Kidney glomerular epithelial cell (primary cell): ENCODE measurements around the gene HNF4A.

Source experiments
- DNase-seq: peaks from one replicate; lab custom pipeline; 2025; lab: John Stamatoyannopoulos, UW

HNF4A gene

DNA sequence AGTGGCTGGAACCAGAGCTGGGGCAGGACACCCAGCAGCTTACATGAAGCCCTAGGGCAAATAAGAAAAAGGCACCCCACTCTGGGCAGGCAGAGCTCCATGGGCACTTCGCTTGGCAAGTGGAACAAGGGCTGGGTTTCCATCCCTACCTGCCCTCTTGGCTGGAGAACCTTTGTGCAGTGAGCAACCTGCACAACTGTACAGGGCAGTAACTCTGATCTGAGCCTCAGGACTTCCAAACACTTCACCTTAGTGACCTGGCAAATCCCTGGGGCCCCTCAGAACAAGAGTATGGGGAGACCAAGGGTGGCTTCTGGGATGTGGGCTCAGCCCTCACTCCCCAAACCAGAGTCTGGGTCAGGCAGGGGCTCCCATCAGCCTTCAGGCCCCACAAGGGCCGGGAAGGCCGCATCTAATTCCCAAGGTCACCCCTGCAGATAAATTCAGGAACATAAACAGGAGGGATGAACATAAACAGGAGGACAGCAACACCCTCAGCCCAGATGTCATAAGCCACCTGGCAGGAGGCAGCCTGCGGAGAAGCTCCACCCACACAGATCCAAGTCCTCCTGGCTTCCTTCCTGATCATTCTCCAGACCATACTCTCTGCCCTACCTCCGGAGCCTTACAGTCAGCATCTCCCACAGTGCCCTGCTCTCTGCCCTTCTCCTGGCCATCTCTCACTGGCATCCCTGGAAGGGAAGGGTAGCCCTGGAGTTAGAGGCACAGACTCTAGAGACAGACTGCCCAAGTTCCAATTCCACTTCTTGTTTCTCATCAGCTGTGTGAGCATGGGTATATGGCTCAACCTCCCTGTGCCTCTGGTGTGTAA is 37.5 kb downstream of the HNF4A start:
- DNase-seq, result no peak

DNA sequence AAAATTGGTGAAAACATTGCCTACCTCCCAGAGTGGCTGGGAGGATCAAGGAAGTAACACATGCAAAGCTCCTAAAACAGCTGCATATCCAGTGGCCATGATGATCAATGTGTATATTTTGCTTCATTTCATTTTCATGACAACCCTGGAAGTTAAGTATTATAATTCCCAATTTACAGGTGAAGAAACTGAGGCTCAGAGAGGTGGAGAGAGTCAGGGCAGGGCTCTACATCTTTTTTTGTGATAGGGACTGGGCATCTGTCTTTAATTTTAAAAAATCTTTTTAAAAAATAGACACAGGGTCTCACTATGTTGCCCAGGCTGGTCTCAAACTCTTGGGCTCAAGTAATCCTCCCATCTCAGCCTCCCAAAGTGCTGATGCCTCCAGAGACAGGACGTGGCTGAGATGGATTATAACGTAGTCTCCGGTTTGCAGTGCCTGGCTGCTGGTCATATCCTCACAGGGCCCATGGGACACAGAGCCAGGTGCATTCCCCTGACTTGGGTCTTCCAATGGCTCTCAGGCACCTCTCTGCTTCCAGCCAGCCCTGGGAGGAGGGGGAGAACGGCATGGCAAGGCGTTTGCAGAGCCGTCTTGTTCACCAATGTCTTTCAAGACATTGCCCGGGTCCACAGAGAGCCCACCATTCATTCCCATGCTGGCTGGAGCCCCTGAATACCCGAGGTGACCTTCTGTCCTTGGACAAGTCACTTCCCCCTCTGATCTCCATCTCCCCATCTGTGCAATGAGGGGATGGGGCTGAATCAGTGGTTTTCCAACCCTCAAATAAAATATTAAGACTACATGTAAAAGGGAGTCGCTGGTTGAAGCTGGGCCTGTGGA is 38.3 kb downstream of the HNF4A start:
- no peak for DNase-seq

- DNase-seq, result no peak
Measured at GRCh38 chr20:44394452-44394701, 38.9 kb downstream of the HNF4A start.

- no peak for DNase-seq
Measured at GRCh38 chr20:44394702-44395460, 39.4 kb downstream of the HNF4A start.

DNA sequence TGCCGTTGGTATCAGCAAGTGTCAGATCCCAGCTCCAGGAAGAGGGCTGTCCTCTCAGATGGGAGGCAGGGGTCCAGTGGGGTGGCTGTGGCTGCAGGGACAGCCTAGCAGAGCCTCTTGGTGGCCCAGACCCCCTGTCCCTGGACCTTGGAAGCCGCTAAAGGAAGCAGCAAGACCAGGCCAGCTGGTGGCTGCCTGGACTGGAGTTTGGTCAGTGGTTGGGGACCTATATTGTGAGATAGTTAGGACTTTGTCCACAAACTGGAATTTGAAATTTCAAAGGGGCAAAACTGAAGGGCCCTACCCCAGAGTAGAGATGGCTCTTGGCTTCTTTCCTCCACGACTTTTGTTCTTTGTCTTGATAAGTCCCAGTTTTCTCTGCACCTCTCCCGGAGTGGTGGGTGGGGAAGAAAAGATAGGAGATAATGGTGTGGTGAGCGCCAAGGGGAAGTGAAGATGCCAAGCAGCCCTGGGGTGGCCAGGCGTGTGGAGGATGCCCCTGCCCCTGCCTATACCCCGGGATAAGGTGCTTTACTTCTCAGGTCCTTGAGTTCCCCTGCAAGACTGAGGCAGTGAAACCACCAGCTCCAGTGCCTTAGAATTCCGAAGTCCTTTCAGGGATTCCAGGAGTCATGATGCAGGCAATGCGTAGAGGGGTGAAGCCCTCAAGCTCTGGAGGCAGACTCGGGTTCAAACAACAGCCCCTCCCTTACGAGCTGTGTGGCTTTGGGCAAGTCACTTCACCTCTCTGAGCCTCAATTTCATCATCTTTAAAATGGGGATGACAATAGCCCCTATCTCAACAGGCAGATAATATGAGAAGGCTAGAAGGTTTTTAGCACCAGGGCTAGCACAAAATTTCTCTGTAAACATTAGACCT is 40.2 kb downstream of the HNF4A start:
- no peak for DNase-seq

DNA sequence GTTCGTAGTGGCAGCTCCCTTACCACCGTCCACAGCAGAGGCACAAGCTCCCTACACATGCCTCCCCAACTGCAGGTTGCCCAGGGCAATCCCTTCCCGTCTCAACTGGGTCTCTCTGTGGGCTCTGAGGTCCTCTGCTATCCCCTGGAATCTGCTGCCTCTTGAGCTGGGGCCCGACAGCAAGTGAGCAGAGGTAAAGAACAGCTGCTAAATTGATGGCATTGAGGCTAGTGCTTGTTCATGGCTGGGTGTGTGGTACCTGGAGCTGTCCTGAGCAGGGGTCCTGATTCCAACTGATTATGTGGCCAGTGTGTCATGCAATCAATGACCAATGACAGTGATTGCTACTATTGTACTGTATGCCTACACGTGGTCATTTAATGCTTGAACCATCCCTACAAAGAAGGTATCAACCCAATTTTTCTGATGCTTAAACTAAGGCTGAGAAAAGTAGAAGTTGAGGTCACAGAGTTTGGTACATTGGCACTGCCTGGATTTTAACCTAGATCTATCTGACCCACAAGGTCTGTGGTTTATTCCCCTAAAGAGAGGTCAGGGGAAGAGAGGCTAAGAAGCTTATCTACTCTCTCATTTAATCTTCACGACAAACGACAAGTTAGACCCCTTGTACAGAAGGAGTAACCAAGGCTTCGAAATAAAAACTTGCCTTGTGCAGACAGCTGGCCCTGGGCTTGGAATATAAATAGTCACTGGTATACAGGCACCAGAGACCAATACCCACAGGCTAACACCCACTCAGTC is 41.1 kb downstream of the HNF4A start:
- DNase-seq, result no peak

GRCh38 chr20:44398335-44398734 is 42.8 kb downstream of the HNF4A start:
- no peak for DNase-seq

GRCh38 chr20:44399446-44399845 is 43.9 kb downstream of the HNF4A start:
- DNase-seq, result no peak

GRCh38 chr20:44400671-44400969 is 45.1 kb downstream of the HNF4A start:
- no peak for DNase-seq

- DNase-seq, result no peak
Measured at GRCh38 chr20:44400970-44401769, 45.7 kb downstream of the HNF4A start.

- DNase-seq, result no peak
Measured at GRCh38 chr20:44401770-44402390, 46.4 kb downstream of the HNF4A start.

DNA sequence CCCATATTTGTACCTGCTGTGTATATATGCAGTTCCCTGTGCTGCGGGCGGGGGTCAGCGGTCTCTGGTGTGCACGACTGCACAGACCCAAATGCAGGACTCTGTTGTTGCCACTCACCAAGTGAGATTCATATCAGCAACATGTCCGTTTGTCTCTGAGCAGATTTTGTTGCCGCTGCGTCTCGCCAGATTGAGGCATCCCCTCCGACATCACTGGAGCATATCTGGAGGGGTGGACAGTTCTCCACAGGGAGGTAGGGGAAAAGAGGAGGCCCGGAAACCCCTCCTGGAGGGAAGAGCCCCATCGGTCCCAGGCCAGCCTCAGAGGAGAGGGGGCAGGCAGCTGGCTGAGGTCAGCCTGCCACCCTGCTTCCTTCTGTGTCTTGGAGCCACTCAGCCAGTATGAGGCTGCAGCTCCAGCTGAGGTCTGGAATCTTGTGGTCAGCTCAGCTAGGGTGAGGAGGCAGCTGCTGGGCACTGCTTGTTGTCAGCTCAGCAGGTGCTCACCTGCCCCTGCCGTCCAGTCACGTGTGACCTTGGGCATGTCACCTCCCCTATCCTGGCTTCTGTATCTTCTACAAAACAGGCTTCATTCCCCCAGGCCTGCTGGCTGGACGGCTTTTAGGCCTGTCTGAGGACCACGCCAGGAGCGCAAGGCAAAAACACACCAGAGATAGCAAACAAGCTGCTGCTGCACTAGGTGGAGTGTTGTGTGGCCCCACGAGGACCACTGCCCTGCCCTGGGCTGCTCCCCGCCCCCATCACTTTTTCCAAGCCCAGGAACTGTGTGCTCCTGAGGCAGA is 47.1 kb downstream of the HNF4A start:
- DNase-seq, result no peak

GRCh38 chr20:44403194-44404112 is 48.0 kb downstream of the HNF4A start:
- DNase-seq, result no peak

GRCh38 chr20:44404204-44405181 is 49.0 kb downstream of the HNF4A start:
- DNase-seq, result no peak

DNA sequence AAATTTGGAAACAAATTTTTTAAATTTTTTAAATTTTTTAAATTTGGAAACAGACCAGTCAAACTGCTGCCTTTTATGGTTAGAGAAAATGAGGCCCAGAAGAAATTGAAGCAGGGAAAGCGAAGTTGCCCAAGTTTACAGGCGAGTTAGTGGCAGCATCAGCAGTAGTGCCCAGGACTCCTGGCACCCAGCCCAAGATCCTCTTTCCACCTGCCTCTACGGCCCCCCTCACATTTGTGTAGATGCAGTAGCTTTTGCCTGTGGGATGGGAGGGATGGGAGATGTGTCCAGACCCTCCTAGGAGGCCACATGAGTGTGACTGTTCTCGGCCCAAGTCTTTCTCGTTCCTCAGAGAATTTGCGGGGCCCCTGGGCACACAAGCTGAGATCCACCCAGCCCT is 49.8 kb downstream of the HNF4A start:
- DNase-seq, result no peak

DNA sequence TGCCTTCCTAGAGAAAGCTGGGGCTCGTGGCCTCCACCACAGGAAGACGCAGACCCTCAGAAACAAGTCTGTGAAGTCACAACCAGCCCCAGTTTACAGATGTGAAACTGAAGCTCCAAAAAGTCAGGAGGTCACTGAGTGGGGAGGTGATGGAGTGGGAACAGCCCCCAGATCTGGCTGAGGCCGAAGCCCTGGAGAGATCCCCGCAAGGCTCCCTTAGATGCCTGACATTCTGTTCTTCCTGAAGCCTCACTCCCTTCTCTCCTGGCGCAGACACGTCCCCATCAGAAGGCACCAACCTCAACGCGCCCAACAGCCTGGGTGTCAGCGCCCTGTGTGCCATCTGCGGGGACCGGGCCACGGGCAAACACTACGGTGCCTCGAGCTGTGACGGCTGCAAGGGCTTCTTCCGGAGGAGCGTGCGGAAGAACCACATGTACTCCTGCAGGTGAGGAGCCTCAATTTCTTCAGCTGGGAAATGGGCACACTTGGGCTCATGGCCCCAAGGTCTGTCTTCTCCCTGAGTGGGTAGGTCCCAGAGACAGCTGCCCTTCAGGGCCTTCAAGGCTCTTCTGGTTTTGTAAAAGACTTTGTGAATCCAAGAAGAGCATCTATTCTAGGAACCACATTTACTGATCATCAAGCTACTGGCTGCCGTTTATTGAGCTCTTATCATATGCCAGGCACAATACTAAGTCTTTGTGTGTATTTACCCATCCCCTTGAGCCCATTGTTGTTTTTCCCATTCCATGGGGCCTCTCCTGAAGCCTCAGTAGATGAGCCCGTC is 50.5 kb downstream of the HNF4A start:
- DNase-seq, result no peak
